ENCODE results near the gene RPSA. TPM values are rescaled to one million over a fixed set of nuclear protein-coding genes. Genes with fewer than 3 reads are reported as not detected.

RPSA gene
- total and polyA plus RNA-seq, 2 of the 4 experiments (the other 2 are of a cell fraction) = 1,415 to 2,710 TPM

- Histone ChIP-seq H3K9me1 (ENCODE audit: insufficient read depth, low read length) (no peaks in the 10 kb centered on the region), H3K9me3 (ENCODE audit: control insufficient read depth, insufficient read depth, low read length) (no peaks in the 10 kb centered on the region), H2AK9ac (replicated peaks; ENCODE audit: low read depth, low read length, poor library complexity) (peak overlapping the region; percentile 93), H3K4me3 (ENCODE audit: insufficient read depth, low read depth, low read length) (no peak overlapping the region), H3K4me1 (ENCODE audit: control insufficient read depth, insufficient read depth, low read length) (no peaks in the 10 kb centered on the region), H2AFZ (replicated peaks; ENCODE audit: low read length, poor library complexity) (peak overlapping the region; percentile 87), H3K56ac (ENCODE audit: extremely low read depth, insufficient read depth, low read length) (no peak overlapping the region), H4K91ac (ENCODE audit: insufficient read depth, low read depth, low read length) (no peak overlapping the region), H2BK5ac (ENCODE audit: low read depth, low read length, poor library complexity, severe bottlenecking) (no peak overlapping the region), H3K14ac (replicated peaks; ENCODE audit: low read depth, low read length) (no peak overlapping the region), H4K5ac (ENCODE audit: low read depth, low read length) (no peak overlapping the region), H3K79me1 (ENCODE audit: low read depth in 1 of 2, low read length in 2 of 2) (no peaks in the 10 kb centered on the region), H3K4me2 (ENCODE audit: low read depth, low read length) (peak overlapping the region; percentile 53; the same call in 1 of the 2 replicates), H2AK5ac (ENCODE audit: low read depth, low read length) (no peak overlapping the region), H3K23ac (ENCODE audit: low read depth, low read length) (no peak overlapping the region), H3K36me3 (ENCODE audit: control insufficient read depth, insufficient read depth, low read length) (no peaks in the 10 kb centered on the region), H3K27ac (ENCODE audit: insufficient read depth, low read length) (no peak overlapping the region), H2BK15ac (ENCODE audit: low read depth, low read length) (no peak overlapping the region), H3K9ac (ENCODE audit: low read depth, low read length) (no peak overlapping the region), H4K20me1 (ENCODE audit: insufficient read depth, low read length) (no peaks in the 10 kb centered on the region), H2BK120ac (ENCODE audit: low read depth, low read length) (no peak overlapping the region), H3K4ac (ENCODE audit: low read depth, low read length) (no peak overlapping the region), H2BK20ac (ENCODE audit: low read depth, low read length) (no peak overlapping the region), H3K18ac (ENCODE audit: low read depth, low read length) (no peak overlapping the region), H3K27me3 (ENCODE audit: control insufficient read depth, insufficient read depth, low read length) (peaks cover 6% of the 10 kb centered on the region; the same call in 1 of the 2 replicates), H4K8ac (ENCODE audit: low read depth in 2 of 2, low read length in 2 of 2) (no peak overlapping the region)
- CTCF ChIA-PET = interaction anchor here (0.5 to 1.4 kb wide), 7 partner anchors 8 to 275 kb away, joined by 3 to 7 read pairs (median 4); no protein-coding TSS in a partner anchor
- BruUV-seq (replicated peaks) = no TSS peak
- in situ Hi-C loops (cut with MboI; ENCODE audit: low sequenced_read_pairs) = loop anchor here (5.0 kb wide), 1 partner anchor 54 kb away; no protein-coding TSS in a partner anchor
- ATAC-seq (ENCODE audit: low read depth) (peak; percentile 100), DNase-seq (peak; percentile 82)
- dilution Hi-C loops (cut with HindIII; ENCODE audit: low sequenced_read_pairs, unreplicated experiment) = no loop called here
- no CpG with 5 or more reads among the region's 13 CpGs for WGBS, 2 experiments (ENCODE audit: extremely low coverage in 2 of 2, insufficient read length in 1 of 2)
- POLR2A ChIA-PET (ENCODE audit: unreplicated experiment) = no interaction called here
- intact Hi-C loops (cut with micrococcal nuclease) = loop anchor here (1.0 to 5.0 kb wide), 3 partner anchors 50 to 869 kb away; no protein-coding TSS in a partner anchor
- peak; percentile 87 for TF ChIP-seq CTCF (conservative IDR thresholded peaks at IDR 0.05; ENCODE audit: low read depth, low read length)
- peak; percentile 65 for TF ChIP-seq RAD21 (IDR thresholded peaks at IDR 0.05; ENCODE audit: low read length)
- no peak for TF ChIP-seq RCOR1 (IDR thresholded peaks at IDR 0.05; ENCODE audit: insufficient replicate concordance, low read length)
- peak; percentile 54 for TF ChIP-seq SMC3 (IDR thresholded peaks at IDR 0.05; ENCODE audit: low read depth, low read length)
- TF ChIP-seq BHLHE40 (IDR thresholded peaks at IDR 0.05; ENCODE audit: low read depth, low read length) = 0 out of 2 replicates have a peak, but pooled peaks have one; percentile 13
- no peak for TF ChIP-seq POLR2A (IDR thresholded peaks at IDR 0.05; ENCODE audit: low read depth, low read length)
These were observed 41.3 kb downstream of the RPSA start for GRCh38 chr3:39447637-39448483.
